ENCODE data around the gene EVA1C. TPM values are rescaled to one million over a fixed set of nuclear protein-coding genes. Genes with fewer than 3 reads are reported as not detected.
"Not testable (repeated sequence)": the region's sequence is repeated elsewhere in the genome, so short reads cannot be mapped to it uniquely, and the experiment has no call there.

EVA1C gene
- total and polyA plus RNA-seq, 7 donors: 5.5 to 10.7 (median 6.1) TPM

DNA sequence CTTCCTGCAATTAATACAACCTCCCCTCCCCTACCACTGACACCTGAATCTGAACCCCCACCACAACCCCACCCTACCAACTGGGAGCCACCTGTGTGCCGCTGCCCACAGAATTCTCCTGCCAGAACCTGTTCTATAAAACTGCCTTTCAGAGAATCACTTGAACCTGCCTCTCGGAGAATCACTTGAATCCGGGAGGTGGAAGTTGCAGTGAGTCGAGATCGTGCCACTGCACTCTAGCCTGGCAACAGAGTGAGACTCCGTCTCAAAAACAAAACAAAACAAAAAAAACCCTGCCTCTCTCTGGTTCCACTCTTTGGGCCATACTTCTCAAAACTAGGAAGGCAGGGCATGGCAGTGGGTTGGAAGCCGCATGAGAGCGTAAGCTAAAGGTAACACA lies 25.4 kb upstream of the EVA1C start:
- Histone ChIP-seq H3K27me3 (ENCODE audit: insufficient read depth in 3 of 3, low read length in 2 of 3) (no peaks in the 10 kb centered on the region), H3K9me3 (no peaks in the 10 kb centered on the region), H3K27ac (peak overlapping the region; percentile 36), H3K36me3 (ENCODE audit: insufficient read depth in 1 of 2, low read depth in 1 of 2) (peaks cover 11 to 43% of the 10 kb centered on the region in 2 donors), H3K4me3 (no peak overlapping the region), H3K4me1 (peaks cover 11% of the 10 kb centered on the region)
- ATAC-seq (no peak), DNase-seq (no peak)
- 82 to 96% (median 82%) methylated on average over 8 of the region's 8 CpGs for WGBS, 3 donors
- intact Hi-C loops (cut with DNase I): no loop called here
- TF ChIP-seq CTCF (IDR thresholded peaks at IDR 0.05): no peak

DNA sequence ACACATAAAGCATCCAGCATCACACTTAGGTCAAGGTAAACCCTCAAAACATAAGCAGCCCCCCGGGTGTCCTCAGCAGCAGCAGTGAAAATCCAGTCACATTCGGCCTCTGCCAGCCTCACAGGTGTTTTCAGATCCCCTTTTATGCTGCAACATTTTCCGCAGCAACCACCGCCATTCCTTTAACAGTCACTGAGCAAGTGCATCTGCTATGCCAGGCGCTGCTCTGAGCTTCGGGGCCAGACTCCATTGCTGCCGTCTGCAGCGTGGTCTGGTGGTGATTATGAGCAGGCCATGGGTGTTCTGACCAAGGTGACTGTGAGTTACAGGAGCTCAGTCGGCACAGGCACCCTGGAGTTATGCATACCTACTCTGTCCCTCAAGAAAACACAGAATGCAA lies 24.2 kb upstream of the EVA1C start:
- intact Hi-C loops (cut with DNase I): no loop called here
- H3K4me1 ChIP-seq: peaks cover 11% of the 10 kb centered on the region

GRCh38 chr21:32389337-32390015 lies 23.0 kb upstream of the EVA1C start:
- Histone ChIP-seq H3K27ac (no peak overlapping the region), H3K27me3 (ENCODE audit: insufficient read depth in 3 of 3, low read length in 2 of 3) (no peaks in the 10 kb centered on the region), H3K4me3 (no peak overlapping the region), H3K36me3 (ENCODE audit: insufficient read depth in 1 of 2, low read depth in 1 of 2) (peaks cover 4 to 19% of the 10 kb centered on the region in 2 donors), H3K9me3 (no peaks in the 10 kb centered on the region), H3K4me1 (peaks cover 11% of the 10 kb centered on the region)
- WGBS, 3 donors: 59 to 69% (median 62%) methylated on average over 5 of the region's 5 CpGs
- intact Hi-C loops (cut with DNase I): no loop called here
- no peak for ATAC-seq
- no peak for DNase-seq
- no peak for TF ChIP-seq CTCF (IDR thresholded peaks at IDR 0.05)

More for the DNA sequence above, 24.2 kb upstream of the EVA1C start:
- ATAC-seq (no peak), DNase-seq (no peak)
- TF ChIP-seq CTCF (IDR thresholded peaks at IDR 0.05): no peak
- WGBS, 3 donors: 69 to 75% (median 70%) methylated on average over 9 of the region's 9 CpGs
- H3K27me3 ChIP-seq (ENCODE audit: insufficient read depth in 3 of 3, low read length in 2 of 3): no peaks in the 10 kb centered on the region
- H3K4me3 ChIP-seq: no peak overlapping the region
- H3K9me3 ChIP-seq: no peaks in the 10 kb centered on the region
- H3K27ac ChIP-seq: no peak overlapping the region
- peaks cover 4 to 31% of the 10 kb centered on the region in 2 donors for H3K36me3 ChIP-seq (ENCODE audit: insufficient read depth in 1 of 2, low read depth in 1 of 2)

DNA sequence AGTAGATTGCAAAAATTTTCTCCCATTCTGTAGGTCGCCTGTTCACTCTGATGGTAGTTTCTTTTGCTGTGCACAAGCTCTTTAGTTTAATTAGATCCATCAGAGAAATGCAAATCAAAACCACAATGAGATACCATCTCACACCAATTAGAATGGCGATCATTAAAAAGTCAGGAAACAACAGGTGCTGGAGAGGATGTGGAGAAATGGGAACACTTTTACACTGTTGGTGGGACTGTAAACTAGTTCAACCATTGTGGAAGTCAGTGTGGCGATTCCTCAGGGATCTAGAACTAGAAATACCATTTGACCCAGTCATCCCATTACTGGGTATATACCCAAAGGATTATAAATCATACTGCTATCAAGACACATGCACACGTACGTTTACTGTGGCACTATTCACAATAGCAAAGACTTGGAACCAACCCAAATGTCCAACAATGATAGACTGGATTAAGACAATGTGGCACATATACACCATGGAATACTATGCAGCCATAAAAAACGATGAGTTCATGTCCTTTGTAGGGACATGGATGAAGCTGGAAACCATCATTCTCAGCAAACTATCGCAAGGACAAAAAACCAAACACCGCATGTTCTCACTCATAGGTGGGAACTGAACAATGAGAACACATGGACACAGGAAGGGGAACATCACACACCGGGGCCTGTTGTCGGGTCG lies 21.8 kb upstream of the EVA1C start:
- ATAC-seq; H3K9me3 ChIP-seq; H3K36me3 ChIP-seq (ENCODE audit: insufficient read depth in 1 of 2, low read depth in 1 of 2); intact Hi-C loops (cut with DNase I); H3K27me3 ChIP-seq (ENCODE audit: insufficient read depth in 3 of 3, low read length in 2 of 3); DNase-seq; H3K4me3 ChIP-seq; H3K27ac ChIP-seq: not testable (repeated sequence)
- 90 to 91% (median 91%) methylated on average over 8 of the region's 11 CpGs for WGBS, 3 donors
- peaks cover 11% of the 10 kb centered on the region for H3K4me1 ChIP-seq

DNA sequence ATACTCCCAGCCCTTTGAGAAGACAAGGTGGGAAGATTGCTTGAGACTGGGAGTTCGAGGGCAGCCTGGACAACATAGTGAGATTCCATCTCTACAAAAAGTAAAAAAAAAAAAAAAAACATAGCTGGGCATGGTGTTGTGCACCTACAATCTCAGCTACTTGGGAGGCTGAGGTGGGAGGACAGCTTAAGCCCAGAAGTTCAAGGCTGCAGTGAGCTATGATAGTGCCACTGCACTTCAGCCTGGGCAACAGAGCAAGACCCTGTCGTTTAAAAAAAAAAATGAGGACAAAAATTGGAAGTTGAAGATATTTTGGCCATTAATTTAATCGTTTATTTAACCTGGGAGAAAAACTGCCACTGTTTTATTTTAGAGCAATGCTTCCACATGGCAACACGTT lies 20.8 kb upstream of the EVA1C start:
- ATAC-seq (no peak), DNase-seq (no peak)
- Histone ChIP-seq H3K36me3 (ENCODE audit: insufficient read depth in 1 of 2, low read depth in 1 of 2) (peaks cover 4 to 10% of the 10 kb centered on the region in 2 donors), H3K4me3 (peak overlapping the region; percentile 95), H3K27me3 (ENCODE audit: insufficient read depth in 3 of 3, low read length in 2 of 3) (peaks cover 0 to 4% (median 0%) of the 10 kb centered on the region in 3 donors), H3K9me3 (no peaks in the 10 kb centered on the region), H3K27ac (no peak overlapping the region), H3K4me1 (peaks cover 11% of the 10 kb centered on the region)
- no peak for TF ChIP-seq CTCF (IDR thresholded peaks at IDR 0.05)
- WGBS, 3 donors: 55 to 59% (median 56%) methylated on average over 4 of the region's 4 CpGs
- intact Hi-C loops (cut with DNase I): no loop called here

All from psoas muscle (tissue), 8 donors.